Superior temporal gyrus (tissue), 1 donor: ENCODE data around the gene FKBP11.

Experiments used
- DNase-seq: peaks from one replicate; pipeline ENCODE4 v3.0.0-alpha.2; 2016; ENCODE audit errors: extremely low spot score

The FKBP11 gene

DNA sequence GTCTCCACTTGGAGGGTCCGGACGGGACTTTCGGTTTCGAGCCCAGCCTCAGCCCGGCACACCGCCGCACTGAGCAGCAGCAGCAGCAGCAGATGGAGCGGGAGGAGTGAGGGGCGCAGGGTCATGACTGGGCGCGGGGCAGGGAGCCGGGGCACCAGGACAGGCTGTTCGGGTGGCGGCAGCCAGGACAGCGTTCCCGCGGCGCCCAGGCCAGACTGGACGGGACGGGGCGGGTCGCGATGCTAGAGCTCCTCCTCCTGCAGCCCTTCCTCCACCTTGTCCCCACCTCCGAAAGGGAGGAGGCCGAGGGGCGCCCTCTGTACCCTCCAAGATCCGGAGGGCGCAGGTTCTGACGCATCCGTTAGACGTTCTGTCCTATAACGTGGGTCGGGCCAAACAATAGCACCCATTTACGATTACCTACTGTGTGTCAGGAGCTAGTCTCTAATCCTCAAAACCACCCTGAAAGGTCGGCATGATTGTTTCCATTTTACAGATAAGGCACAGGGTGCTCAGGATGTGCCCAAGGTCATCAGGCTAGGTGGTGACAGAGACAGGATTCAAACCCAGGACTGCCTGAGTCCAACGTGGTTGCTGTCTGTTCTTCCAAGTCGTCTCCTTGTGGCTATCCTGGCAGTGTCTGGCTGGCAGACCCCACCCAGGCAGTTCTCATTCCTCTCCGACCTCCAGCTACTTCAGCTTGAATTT, at the start of gene FKBP11:
FKBP11 (minus strand) TSS at position 189 of the 708 bp plus-strand sequence; CDS start at position 125, 64 bp downstream.
- no peak for DNase-seq

DNA sequence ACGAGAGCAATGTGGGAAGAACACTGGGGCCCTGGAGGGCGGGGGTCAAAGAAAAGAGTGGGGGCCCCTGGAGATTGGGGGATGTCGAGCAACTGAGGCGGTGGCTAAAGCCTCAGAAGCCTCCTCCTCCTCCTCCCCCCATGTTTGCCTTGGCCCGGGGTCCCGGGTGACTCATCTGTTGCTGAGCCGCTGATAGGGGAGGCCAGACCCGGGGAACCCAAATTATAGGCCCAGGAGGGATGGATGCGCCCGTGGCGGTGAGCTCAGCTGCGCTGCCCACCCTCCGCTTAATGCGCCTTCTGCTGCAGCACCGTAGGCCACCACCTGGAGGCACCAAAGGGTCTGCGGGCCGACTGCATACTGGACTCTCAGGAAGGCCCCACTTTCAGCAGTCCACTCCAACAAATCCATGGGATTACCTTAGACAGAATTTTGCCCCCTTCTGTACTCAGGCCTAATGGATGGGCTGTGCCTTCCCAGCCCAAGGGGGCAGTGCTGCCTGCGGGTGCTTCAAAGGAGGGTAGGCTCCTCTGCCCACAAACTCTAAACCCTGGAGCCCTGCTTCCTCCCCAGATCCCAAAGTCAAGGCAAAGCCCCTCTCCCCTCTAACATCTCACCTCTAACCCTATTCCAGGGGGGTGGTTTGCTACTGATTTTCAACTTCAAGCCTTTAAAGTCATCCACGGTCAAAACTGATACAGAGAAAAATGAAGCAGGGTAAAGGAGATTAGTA, 48.8 kb upstream of the FKBP11 start:
- DNase-seq: no peak

GRCh38 chr12:48973531-48973930, 48.2 kb upstream of the FKBP11 start:
- no peak for DNase-seq

DNA sequence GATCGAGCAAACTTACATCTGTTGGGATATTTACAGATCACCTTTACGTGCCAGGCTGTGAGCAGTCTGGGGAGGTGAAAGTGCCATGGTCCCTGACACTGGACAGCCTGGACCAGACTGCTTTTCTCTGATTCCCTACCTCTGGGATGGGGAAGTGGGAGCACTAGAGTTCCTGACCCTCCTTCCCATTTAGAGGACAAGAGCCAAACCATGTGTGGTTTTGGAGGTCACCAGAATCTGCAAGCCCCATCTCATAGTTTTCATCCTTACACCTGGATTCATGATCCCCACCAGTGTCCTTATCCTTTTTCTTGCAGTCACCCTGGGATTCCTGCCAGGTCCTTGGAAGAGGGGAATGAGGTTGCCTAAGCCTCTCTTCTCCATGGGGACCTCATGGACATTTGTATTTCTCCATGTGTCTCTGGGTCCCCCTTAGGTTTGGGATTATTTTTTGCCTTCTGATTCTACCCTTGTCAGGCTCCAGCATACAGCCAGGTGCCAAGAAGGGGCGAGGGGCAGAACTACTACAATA, 47.7 kb upstream of the FKBP11 start:
- no peak for DNase-seq

DNA sequence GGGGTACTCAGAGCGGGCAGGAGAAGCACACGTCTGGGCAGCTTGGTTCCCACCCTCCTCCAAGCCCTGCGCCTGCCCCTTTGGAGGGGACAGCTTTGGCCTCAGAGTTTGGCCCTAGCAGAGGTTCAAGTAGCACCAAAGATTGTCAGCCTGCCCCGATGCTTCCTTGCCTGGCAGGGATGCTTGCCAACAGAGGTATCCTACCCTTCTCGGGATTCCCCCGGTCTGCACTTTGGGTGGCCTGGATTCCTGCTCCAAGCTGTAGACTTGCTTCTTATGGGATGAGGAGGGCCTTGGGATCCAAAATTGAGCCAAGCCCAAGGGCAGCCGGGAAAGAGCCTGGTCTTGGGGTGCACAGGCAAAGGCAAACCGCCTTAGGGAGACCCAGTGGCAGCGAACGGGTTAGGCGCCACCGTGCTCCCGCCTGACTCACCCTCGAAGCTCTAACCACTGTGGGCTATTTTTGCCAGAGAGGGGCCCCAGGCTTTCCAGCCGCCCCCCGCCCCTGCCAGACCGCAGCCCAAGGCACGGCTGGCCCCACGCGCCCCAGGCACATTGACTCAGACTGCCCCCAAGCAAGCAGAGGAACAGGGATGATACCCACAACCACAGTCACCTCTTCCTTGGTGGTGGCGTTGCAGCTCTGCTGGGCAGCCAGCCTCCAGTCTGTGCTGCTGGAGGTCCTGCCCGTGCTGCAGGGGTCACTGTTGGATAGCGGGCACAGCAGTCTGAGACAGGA, 47.1 kb upstream of the FKBP11 start:
- no peak for DNase-seq

DNA sequence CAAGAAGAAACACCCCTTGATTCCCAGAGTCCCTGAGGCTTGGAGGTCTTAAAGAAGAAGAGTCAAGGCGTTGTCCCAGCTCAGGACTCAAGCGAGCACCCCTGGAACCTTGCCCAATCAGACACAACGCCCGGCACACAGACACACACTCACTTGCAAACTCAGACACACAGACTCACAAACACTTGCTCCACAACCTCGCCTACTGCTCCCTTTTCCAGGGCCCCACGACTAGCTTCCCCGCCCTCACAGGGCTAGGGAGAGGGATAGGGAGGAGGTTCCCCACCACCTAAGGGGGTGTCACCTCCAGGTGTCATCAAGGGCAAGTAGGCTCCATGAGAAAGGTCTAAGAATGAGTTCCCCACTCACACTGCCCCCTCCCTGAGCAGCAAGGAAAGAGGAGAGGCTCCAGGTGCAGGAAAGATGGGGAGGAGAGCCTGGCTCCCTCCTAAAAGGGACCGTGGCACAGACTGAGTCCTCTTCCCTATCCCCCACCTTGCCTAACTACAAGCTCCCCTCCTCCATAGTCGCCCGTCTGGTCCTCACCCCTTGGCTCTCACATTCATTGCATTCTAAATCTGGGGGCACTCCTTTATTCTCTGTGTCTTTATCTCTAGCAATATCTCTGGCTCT, 45.5 kb upstream of the FKBP11 start:
- no peak for DNase-seq

- DNase-seq: no peak
Observed at GRCh38 chr12:48969833-48970701, 44.8 kb upstream of the FKBP11 start.

GRCh38 chr12:48969160-48969771, 44.0 kb upstream of the FKBP11 start:
- DNase-seq: no peak

- no peak for DNase-seq
Observed at GRCh38 chr12:48968467-48968866, 43.2 kb upstream of the FKBP11 start.

DNA sequence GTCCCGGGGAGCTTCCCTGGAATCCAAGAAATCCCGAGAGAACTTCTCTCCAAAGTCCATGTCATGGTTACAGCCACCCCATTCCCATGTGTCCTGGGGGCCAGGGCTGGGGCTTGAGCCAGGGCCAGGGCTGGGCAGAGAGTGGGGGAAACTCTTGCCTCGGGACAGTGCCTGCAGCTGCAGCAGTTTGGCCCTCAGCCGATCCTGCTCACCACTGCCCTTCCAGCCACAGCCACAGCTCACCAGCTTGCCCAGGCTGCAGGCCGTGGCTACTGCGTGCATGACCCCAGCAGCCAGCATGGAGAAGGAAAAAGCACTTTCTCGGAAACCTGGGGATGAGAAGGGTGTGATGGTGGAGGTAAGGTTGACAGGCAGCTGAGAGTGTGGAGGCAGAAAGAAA, 42.7 kb upstream of the FKBP11 start:
- no peak for DNase-seq

DNA sequence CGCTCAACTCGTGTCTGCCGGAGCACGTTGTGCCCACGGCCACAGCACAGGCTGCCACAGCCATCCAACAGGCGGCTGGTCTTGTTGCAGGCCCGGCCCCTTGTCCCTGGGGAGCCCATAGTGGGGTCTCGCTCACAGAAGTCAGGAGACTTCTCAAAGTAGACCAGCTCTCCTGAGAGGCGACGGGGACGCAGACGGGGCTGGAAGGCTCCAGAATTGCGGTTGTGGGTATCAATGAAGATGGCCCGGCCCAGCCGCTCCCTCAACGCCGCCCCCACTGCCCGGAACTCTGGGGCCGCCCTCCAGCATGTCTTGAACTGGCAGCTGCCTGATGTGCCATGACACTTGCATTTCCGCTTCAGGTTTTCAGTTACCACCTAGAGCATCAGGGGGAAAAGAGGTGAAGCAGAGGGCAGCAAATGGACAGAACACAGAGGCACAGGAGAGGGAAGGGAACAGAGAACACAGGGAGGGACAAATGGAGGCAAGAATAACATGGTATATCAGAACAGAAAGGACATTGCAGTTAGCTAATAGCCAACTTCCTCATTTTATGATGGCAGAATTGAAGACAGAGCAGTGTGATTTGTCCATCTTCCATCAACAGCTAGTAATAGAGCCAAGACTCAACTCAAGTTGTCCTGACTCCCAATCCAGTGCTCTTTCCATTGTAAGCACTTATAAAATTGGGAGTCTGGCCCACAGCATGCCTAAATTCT, 41.0 kb upstream of the FKBP11 start:
- DNase-seq: no peak

DNA sequence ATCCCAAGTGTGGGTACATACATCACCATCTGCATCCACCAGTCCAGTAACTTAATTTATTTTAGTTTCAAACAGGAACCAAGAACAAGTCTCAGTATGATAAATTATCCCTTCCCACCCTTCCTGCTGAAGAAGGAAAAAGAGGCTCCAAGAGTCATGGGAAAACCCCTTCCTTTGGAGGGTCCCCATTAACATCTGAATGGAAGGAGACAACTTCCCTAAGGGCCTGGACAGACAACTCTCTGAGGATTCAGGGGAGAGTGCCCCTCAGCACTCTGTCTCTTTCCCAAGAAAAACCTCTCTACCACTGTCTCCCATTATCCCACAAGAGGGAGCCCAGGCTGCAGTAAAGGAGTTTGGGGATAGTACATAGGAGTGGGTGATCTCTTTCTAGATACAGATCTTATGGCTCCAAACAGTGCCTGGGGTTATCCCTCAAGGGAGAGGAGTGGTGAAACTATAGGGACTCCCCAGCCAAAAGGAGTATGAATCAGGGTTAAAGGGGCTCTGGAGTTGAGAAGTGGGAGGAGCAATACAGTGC, 40.1 kb upstream of the FKBP11 start:
- DNase-seq: no peak

GRCh38 chr12:48961801-48962200, 36.5 kb upstream of the FKBP11 start:
- DNase-seq: no peak

DNA sequence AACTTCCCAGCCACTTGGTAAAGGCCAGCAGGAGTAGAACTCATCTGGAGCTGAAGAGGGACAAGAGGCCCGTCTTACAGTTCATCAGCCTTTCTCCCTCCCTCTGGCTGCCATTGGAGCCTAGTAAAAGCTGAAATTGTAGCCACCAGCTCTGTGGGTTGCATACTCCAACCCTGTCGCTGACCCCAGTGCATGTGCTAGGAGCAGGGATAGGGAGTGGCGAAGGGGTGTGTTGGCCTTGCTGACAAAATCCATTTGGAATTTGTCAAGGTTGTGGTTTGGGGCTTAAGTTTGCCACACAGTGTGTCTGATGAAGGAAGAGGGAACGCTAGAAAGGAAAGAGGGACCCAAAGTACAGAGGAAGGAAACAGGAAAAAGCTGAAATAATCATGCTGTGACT, 36.0 kb upstream of the FKBP11 start:
- DNase-seq: no peak

- DNase-seq: no peak
Observed at GRCh38 chr12:48960834-48961233, 35.5 kb upstream of the FKBP11 start.

DNA sequence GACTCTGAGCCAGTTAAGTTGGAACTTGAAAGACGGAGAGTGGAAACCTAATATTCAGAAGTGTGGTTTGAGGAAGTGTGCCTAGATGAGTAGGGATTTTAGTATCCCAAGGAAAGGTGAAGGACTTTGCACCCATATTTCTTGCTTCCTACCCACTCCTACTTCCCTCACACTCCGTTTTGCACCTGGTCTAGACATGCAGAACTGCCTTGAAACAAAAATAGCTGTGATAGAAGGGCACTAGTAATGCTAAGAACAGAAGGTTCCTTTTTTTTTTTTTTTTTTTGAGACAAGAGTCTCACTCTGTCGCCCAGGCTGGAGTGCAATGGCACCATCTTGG, 32.7 kb upstream of the FKBP11 start:
- peak; percentile 25 for DNase-seq

- DNase-seq: peak; percentile 84
Observed at GRCh38 chr12:48957141-48958048, 32.1 kb upstream of the FKBP11 start, which contains the start of gene ARF3. Gene ARF3, minus strand, starts transcription at chr12:48957487. Its CDS starts 16,392 bp downstream, at chr12:48941095.
